ENCODE data around the gene GPSM3. TPM values are rescaled to one million over a fixed set of nuclear protein-coding genes. Genes with fewer than 3 reads are reported as not detected.

GPSM3 gene, protein sequence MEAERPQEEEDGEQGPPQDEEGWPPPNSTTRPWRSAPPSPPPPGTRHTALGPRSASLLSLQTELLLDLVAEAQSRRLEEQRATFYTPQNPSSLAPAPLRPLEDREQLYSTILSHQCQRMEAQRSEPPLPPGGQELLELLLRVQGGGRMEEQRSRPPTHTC
- total RNA-seq: 16.7 and 18.0 TPM in 2 replicates
- polyA plus RNA-seq: 14.5 and 17.4 TPM in 2 replicates

DNA sequence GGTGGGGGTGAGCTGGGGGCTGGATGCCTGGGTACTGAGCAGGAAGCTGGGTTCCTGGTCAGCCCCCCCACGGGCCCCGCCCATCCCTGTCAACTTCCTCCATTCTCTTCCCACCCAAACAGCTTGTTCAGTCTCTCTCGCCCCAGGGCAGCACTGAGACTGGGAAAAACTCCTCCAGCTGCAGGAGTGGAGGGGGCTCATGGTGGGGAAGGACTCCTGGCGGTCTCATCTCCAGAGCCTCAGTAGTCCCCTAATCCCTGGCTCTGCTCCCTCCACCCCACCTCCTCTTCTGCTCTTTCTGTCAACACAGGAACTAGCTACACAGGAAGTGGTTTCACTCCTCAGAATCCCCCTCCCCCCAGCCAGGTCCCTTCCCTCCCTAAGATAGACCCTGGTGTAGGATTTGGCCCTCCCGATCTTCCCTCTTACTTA, at the start of gene GPSM3:
Gene GPSM3 (minus strand): TSS at position 36 of the 432 bp plus-strand sequence. CDS start 130 bp downstream, outside the sequence.
- Histone ChIP-seq H3K4me1 (ENCODE audit: low read depth) (peaks cover 4% of the 10 kb centered on the region), H3K27ac (peak within 1 kb of the TSS; percentile 97), H3K4me3 (no peak within 1 kb of the TSS), H3K9me3 (ENCODE audit: low read depth) (no peaks in the 10 kb centered on the region), H3K27me3 (no peaks in the 10 kb centered on the region), H3K36me3 (peaks cover 2% of the 10 kb centered on the region)
- TF ChIP-seq, protein P1, sequence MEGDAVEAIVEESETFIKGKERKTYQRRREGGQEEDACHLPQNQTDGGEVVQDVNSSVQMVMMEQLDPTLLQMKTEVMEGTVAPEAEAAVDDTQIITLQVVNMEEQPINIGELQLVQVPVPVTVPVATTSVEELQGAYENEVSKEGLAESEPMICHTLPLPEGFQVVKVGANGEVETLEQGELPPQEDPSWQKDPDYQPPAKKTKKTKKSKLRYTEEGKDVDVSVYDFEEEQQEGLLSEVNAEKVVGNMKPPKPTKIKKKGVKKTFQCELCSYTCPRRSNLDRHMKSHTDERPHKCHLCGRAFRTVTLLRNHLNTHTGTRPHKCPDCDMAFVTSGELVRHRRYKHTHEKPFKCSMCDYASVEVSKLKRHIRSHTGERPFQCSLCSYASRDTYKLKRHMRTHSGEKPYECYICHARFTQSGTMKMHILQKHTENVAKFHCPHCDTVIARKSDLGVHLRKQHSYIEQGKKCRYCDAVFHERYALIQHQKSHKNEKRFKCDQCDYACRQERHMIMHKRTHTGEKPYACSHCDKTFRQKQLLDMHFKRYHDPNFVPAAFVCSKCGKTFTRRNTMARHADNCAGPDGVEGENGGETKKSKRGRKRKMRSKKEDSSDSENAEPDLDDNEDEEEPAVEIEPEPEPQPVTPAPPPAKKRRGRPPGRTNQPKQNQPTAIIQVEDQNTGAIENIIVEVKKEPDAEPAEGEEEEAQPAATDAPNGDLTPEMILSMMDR (IDR thresholded peaks at IDR 0.05; ENCODE audit: low read depth, low read length): no peak
- peak in 1 of 2 donors; percentile 70 for DNase-seq (ENCODE audit: low read depth in 1 of 2, low spot score in 1 of 2)

DNA sequence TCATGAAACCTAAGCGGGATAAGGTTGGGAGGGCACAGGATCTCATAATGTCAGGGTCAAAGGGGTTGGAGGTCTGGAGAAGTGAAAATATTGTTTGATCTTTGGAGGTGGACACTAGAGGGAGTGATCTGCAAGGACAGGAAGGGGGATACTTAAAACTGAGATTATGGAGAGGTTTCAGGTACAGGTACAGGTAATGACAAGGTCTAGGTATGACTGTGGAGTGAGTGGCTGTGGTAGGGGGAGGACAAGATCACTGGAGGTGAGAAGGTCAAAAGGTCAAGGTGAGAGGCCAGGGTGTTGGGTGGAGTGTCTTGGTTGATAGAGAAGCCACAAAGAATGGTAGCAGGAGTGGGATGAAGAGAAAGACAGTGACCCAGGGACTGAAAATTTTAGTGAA, 48.2 kb upstream of the GPSM3 start:
- Histone ChIP-seq H3K36me3 (no peaks in the 10 kb centered on the region), H3K4me3 (no peak overlapping the region), H3K4me1 (ENCODE audit: low read depth) (no peaks in the 10 kb centered on the region), H3K27ac (no peak overlapping the region), H3K9me3 (ENCODE audit: low read depth) (no peaks in the 10 kb centered on the region), H3K27me3 (no peaks in the 10 kb centered on the region)
- no peak for DNase-seq (ENCODE audit: low read depth in 1 of 2, low spot score in 1 of 2)
- TF ChIP-seq, protein P1 (IDR thresholded peaks at IDR 0.05; ENCODE audit: low read depth, low read length): no peak

DNA sequence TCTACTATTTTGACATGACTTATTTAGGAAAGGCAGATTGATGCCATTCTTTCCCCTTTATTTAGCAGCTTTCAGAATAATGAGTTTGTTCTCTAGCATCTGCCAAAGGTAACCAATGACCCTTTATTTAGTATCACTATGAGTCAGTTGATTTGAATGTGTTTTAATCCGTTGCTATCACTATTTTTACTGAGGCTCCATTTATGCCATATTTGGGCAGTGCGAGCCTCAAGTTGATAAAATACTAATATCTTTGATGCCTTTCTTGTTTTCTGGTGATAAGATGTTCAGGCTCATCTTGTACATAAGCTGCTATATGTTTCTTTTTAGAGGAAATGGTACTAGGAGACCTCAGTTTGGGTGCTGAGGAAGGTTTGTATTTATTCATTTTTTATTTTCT, 47.0 kb upstream of the GPSM3 start:
- H3K4me1 ChIP-seq (ENCODE audit: low read depth): no peaks in the 10 kb centered on the region
- no peak overlapping the region for H3K27ac ChIP-seq
- H3K9me3 ChIP-seq (ENCODE audit: low read depth): no peaks in the 10 kb centered on the region
- no peaks in the 10 kb centered on the region for H3K27me3 ChIP-seq
- no peak overlapping the region for H3K4me3 ChIP-seq
- DNase-seq (ENCODE audit: low read depth in 1 of 2, low spot score in 1 of 2): no peak
- H3K36me3 ChIP-seq: no peaks in the 10 kb centered on the region
- TF ChIP-seq, protein P1 (IDR thresholded peaks at IDR 0.05; ENCODE audit: low read depth, low read length): no peak

DNA sequence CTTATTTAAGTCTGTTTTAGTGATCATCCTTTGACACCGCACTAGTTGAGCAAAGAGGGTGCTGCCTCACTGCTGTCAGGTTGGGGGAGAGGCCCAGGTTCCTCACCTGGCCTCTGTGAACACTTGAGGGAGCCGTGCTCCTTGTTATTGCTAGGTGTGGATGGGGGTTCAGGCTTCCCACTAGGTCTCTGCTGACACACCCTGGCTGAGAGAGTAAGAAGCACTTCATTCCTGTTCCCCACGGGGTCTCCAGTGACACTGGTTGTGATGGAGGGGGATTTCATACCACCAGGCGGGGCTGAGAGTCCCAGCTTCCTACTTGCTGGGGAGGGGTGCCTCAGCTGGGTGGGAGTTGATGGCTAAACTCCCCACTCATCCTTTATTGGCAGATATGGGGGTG, 42.5 kb upstream of the GPSM3 start:
- H3K9me3 ChIP-seq (ENCODE audit: low read depth): no peaks in the 10 kb centered on the region
- H3K4me3 ChIP-seq: no peak overlapping the region
- H3K4me1 ChIP-seq (ENCODE audit: low read depth): no peaks in the 10 kb centered on the region
- H3K27ac ChIP-seq: no peak overlapping the region
- no peaks in the 10 kb centered on the region for H3K36me3 ChIP-seq
- DNase-seq (ENCODE audit: low read depth in 1 of 2, low spot score in 1 of 2): peak in 1 of 2 donors; percentile 3
- H3K27me3 ChIP-seq: no peaks in the 10 kb centered on the region
- TF ChIP-seq, protein P1 (IDR thresholded peaks at IDR 0.05; ENCODE audit: low read depth, low read length): no peak

DNA sequence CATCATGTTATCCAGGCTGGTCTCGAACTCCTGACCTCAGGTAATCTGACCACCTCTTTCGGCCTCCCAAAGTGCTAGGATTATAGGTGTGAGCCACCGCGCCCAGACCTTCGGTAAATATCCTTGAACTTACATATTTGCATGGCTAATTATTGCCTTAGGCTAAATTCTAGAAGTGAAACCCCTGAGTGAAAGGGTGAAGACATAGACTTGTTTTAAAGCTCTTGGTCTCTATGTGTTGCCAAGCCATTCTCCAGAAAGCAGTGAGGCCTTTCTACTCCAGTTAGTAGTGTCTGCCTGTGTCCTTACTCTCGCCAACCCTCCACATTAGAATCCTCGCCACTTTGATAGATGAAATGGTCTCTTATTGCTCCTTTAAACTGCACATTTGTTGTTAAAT, 34.0 kb upstream of the GPSM3 start:
- H3K4me3 ChIP-seq: no peak overlapping the region
- DNase-seq (ENCODE audit: low read depth in 1 of 2, low spot score in 1 of 2): no peak
- H3K27ac ChIP-seq: no peak overlapping the region
- no peaks in the 10 kb centered on the region for H3K36me3 ChIP-seq
- TF ChIP-seq, protein P1 (IDR thresholded peaks at IDR 0.05; ENCODE audit: low read depth, low read length): no peak
- no peaks in the 10 kb centered on the region for H3K9me3 ChIP-seq (ENCODE audit: low read depth)
- no peaks in the 10 kb centered on the region for H3K4me1 ChIP-seq (ENCODE audit: low read depth)
- H3K27me3 ChIP-seq: no peaks in the 10 kb centered on the region

All from cardiac muscle cell (in vitro differentiated cells and primary cell).